PC-3 (cell line): ENCODE data around the gene HARBI1. TPM values are rescaled to one million over a fixed set of nuclear protein-coding genes. Genes with fewer than 3 reads are reported as not detected.

Experiments
- ATAC-seq: fragments of 200-7000 bp; cut with Tn5 transposase; 2 replicates; pipeline ENCODE4 v1.9.1; 2020; ENCODE audit warnings: mild to moderate bottlenecking, moderate library complexity
- BruUV-seq: library from RNA; stranded (reverse); fragments of 400-500 nt; replicated peaks from 2 replicates; lab custom pipeline; 2021; lab: Mats Ljungman, UMichigan
- CTCF ChIA-PET: fragments of 300-600 bp; sonication (Branson Sonifier 250); formaldehyde crosslinking; loops from one replicate; lab custom pipeline; 2022; ENCODE audit warnings: antibody characterized with exemption; lab: Charles Lee
- POLR2A ChIA-PET: fragments of 300-600 bp; sonication (Branson Sonifier 250); formaldehyde crosslinking; loops from one replicate; lab custom pipeline; 2022; ENCODE audit warnings: antibody characterized with exemption; ENCODE audit not compliant: unreplicated experiment; lab: Charles Lee
- DNase-seq: peaks from one replicate; pipeline ENCODE4 v3.0.0-alpha.2; 2015
- H2AFZ ChIP-seq: fragments of 300-600 bp; sonication (generic); 2 replicates; pipeline ENCODE4 v1.6.0; 2016; ENCODE audit warnings: antibody characterized with exemption, low read length
- H3F3A ChIP-seq: fragments of 300-600 bp; sonication (generic); one replicate; pipeline ENCODE4 v1.6.0; 2017; ENCODE audit warnings: antibody characterized with exemption, low read length, control low read depth, mild to moderate bottlenecking; ENCODE audit not compliant: unreplicated experiment
- H3K27ac ChIP-seq: fragments of 300-600 bp; sonication (generic); 2 replicates; pipeline ENCODE4 v1.5.1; 2016; ENCODE audit warnings: mild to moderate bottlenecking, low read length
- H3K27me3 ChIP-seq: fragments of 300-600 bp; sonication (generic); 2 replicates; pipeline ENCODE4 v1.6.1; 2016; ENCODE audit warnings: low read length, mixed read lengths
- H3K36me3 ChIP-seq: fragments of 300-600 bp; sonication (generic); 2 replicates; pipeline ENCODE4 v1.6.1; 2016; ENCODE audit warnings: low read depth, mixed run types, low read length, mixed read lengths
- H3K4me1 ChIP-seq: fragments of 300-600 bp; sonication (generic); 2 replicates; pipeline ENCODE4 v1.5.1; 2016; ENCODE audit warnings: low read length; ENCODE audit not compliant: insufficient read depth
- H3K4me2 ChIP-seq: fragments of 300-600 bp; sonication (generic); 2 replicates; pipeline ENCODE4 v1.6.0; 2016; ENCODE audit warnings: low read length
- H3K4me3 ChIP-seq: fragments of 300-600 bp; sonication (generic); 2 replicates; pipeline ENCODE4 v1.5.1; 2016; ENCODE audit warnings: mild to moderate bottlenecking, low read length, mixed read lengths
- H3K79me2 ChIP-seq: fragments of 300-600 bp; sonication (generic); 2 replicates; pipeline ENCODE4 v1.6.1; 2017; ENCODE audit warnings: low read length, mixed read lengths
- H3K9ac ChIP-seq: fragments of 300-600 bp; sonication (generic); 2 replicates; pipeline ENCODE4 v1.6.0; 2016; ENCODE audit warnings: mild to moderate bottlenecking, low read length
- H3K9me2 ChIP-seq: fragments of 300-600 bp; sonication (generic); replicated peaks from 2 replicates; pipeline ENCODE4 v1.6.1; 2016; ENCODE audit warnings: mixed run types, low read length, mixed read lengths
- H3K9me3 ChIP-seq: fragments of 300-600 bp; sonication (generic); 2 replicates; pipeline ENCODE4 v1.6.1; 2016; ENCODE audit warnings: low read length, mixed read lengths
- H4K20me1 ChIP-seq: fragments of 300-600 bp; sonication (generic); 2 replicates; pipeline ENCODE4 v1.6.1; 2016; ENCODE audit warnings: low read length, mixed read lengths
- CTCF ChIP-seq: fragments of 300-600 bp; sonication (generic); conservative IDR thresholded peaks from 2 replicates; pipeline ENCODE4 v1.5.1; 2017; ENCODE audit warnings: antibody characterized with exemption, low read depth, mild to moderate bottlenecking, low read length
- EZH2 ChIP-seq: fragments of 300-600 bp; sonication (generic); IDR thresholded peaks from one replicate; pipeline ENCODE4 v1.6.1; 2017; ENCODE audit warnings: antibody characterized with exemption, mild to moderate bottlenecking, low read length; ENCODE audit not compliant: unreplicated experiment
- EZH2phosphoT487 ChIP-seq: fragments of 300-600 bp; sonication (generic); IDR thresholded peaks from 2 replicates; pipeline ENCODE4 v1.6.1; 2018; ENCODE audit warnings: mild to moderate bottlenecking, antibody characterized with exemption, low read length, borderline replicate concordance
- intact Hi-C: fragments of 100-400 bp; cut with micrococcal nuclease; formaldehyde crosslinking; loops from 2 replicates; pipeline ENCODE4 v1.9.0; 2023
- total RNA-seq: library from RNA; depleted of rRNA; stranded (reverse); fragments of >200 nt; gene quantifications from 2 replicates; pipeline ENCODE4 v1.2.3, GENCODE V29; 2014

The HARBI1 gene
- total RNA-seq, 1 experiment from 2014 or later = 1.7 TPM

DNA sequence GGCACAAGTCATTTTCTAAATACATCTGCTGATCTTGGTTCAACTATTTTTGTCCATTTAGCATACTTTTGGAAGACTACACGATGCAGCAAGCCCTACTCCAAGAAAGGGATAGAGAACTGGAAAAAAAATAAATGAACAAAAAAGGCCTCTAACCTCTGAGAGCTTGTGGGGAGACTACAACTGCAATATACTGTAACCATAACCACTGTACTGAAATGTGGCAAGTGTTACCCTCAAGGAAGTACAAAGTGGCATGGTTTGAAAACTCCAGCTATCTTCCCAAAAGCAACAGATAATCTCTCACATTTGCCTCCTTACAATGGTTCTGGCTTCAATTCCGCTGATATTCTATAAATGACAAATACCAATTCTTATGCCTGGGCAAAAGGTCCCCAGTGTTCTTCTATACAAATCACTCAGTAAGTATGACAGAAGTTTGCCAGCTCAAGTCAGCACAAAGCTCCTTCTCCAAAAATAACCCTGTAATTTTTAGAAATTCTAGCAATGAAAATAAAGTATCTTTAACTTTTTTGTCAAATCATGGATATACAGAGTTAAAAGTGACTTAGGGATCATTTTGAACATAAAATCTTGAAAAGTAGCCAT is 46.1 kb downstream of the HARBI1 start:
- Histone ChIP-seq H4K20me1 (0 out of 2 replicates have a peak, but pooled peaks cover 2% of the 10 kb centered on the region), H3K9ac (no peak overlapping the region), H3K4me1 (no peaks in the 10 kb centered on the region), H3K4me2 (no peak overlapping the region), H2AFZ (no peak overlapping the region), H3K4me3 (no peak overlapping the region), H3K79me2 (peaks cover 67% of the 10 kb centered on the region), H3K9me3 (no peaks in the 10 kb centered on the region), H3F3A (no peaks in the 10 kb centered on the region), H3K36me3 (no peaks in the 10 kb centered on the region), H3K9me2 (no peaks in the 10 kb centered on the region), H3K27me3 (no peaks in the 10 kb centered on the region), H3K27ac (no peak overlapping the region)
- ChIA-PET CTCF (no interaction called here), POLR2A (no interaction called here)
- intact Hi-C loops = no loop called here
- BruUV-seq = no TSS peak
- DNase-seq (no peak), ATAC-seq (no peak)
- TF ChIP-seq CTCF (no peak), EZH2phosphoT487 (no peak), EZH2 (no peak)

- Histone ChIP-seq H3K27me3 (no peaks in the 10 kb centered on the region), H3K27ac (no peak overlapping the region), H3K79me2 (peaks cover 79% of the 10 kb centered on the region), H3K4me3 (no peak overlapping the region), H3K9me3 (no peaks in the 10 kb centered on the region), H3K9me2 (no peaks in the 10 kb centered on the region), H3F3A (no peaks in the 10 kb centered on the region), H3K4me2 (no peak overlapping the region), H3K4me1 (peaks cover 10% of the 10 kb centered on the region), H2AFZ (no peak overlapping the region), H4K20me1 (peaks cover 12% of the 10 kb centered on the region), H3K36me3 (no peaks in the 10 kb centered on the region), H3K9ac (no peak overlapping the region)
- ATAC-seq (no peak), DNase-seq (no peak)
- intact Hi-C loops = no loop called here
- ChIA-PET CTCF (no interaction called here), POLR2A (no interaction called here)
- no TSS peak for BruUV-seq
- TF ChIP-seq EZH2phosphoT487 = no peak
- TF ChIP-seq EZH2 = no peak
- TF ChIP-seq CTCF = no peak
Measured at GRCh38 chr11:46565232-46565840, 51.7 kb downstream of the HARBI1 start.

DNA sequence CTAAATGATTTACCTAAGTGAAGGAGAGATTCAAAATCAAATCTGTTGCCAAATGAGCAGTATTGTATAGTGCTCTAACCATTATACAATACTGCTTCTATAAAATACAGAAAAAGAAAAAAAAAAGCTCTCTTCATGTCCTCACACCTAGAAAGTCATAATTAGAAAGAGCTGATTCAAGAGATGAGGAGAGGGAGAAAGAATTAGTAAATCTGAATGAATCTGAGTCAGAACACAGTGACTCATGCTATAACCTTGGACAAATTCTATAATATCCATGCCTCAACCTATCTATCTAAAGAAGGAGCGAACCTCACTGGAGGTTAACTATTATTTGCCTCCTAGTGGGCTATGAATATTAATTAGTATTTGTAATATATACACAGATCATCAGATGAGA is 52.6 kb downstream of the HARBI1 start:
- no peak overlapping the region for H2AFZ ChIP-seq
- H3K9me2 ChIP-seq = no peaks in the 10 kb centered on the region
- DNase-seq = peak; percentile 49
- no peaks in the 10 kb centered on the region for H3K27me3 ChIP-seq
- H3K9me3 ChIP-seq = no peaks in the 10 kb centered on the region
- no peaks in the 10 kb centered on the region for H3F3A ChIP-seq
- ChIA-PET CTCF (no interaction called here), POLR2A (no interaction called here)
- no peak overlapping the region for H3K4me2 ChIP-seq
- peaks cover 10% of the 10 kb centered on the region for H3K4me1 ChIP-seq
- ATAC-seq = peak; percentile 91
- no peak overlapping the region for H3K9ac ChIP-seq
- H3K27ac ChIP-seq = no peak overlapping the region
- no TSS peak for BruUV-seq
- TF ChIP-seq EZH2 = no peak
- TF ChIP-seq EZH2phosphoT487 = no peak
- TF ChIP-seq CTCF = no peak
- peaks cover 12% of the 10 kb centered on the region for H4K20me1 ChIP-seq
- H3K4me3 ChIP-seq = no peak overlapping the region
- H3K36me3 ChIP-seq = no peaks in the 10 kb centered on the region
- intact Hi-C loops = no loop called here
- H3K79me2 ChIP-seq = peaks cover 83% of the 10 kb centered on the region
